Stimulated activated CD4-positive, alpha-beta T cell treated with anti-CD3 and anti-CD28 coated beads, Interleukin-15, amount 100 ng/mL, for 24 hours (primary cell): Measurements from ENCODE around the gene FAM180A.

ENCODE experiments used
- DNase-seq: peaks from one replicate; pipeline ENCODE4 v3.0.0-alpha.2; 2020

Gene FAM180A

DNA sequence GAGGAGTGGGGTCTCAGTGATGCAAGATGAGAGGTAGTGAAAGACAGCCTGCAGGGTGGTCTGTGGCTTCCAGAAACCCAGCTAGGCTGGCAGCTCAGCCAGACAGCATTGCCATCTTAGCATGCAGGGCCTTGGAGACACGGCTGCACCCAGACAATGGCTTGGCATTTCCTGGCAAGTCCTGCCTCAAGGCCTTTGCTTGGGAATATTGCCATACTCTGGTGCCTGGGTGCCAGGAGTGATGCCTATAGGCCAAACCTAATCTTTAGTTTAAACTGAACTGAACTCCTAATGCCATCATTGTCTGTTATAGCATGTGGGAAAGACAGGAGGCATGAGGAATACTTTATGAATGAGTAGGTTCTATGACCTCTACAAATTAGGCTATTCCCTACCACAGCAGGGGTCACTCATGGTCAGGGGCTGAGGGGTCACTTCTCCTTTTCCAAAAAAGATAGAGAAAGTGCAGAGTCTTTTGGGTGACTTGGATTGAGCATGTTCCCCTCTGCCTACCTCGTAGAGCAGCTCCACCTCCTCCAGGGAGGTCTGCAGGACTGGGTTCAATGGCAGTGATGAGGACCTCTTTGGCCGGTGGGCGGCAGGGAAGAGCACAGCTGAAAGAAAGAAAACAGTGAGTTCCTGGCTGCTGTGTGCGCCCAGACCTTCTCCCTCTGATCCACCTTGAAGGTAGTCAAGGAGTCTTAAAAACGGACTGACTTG is 11.9 kb downstream of the FAM180A start:
- no peak for DNase-seq

- DNase-seq, result no peak
Observed at GRCh38 chr7:135734343-135734689, 14.3 kb downstream of the FAM180A start.

DNA sequence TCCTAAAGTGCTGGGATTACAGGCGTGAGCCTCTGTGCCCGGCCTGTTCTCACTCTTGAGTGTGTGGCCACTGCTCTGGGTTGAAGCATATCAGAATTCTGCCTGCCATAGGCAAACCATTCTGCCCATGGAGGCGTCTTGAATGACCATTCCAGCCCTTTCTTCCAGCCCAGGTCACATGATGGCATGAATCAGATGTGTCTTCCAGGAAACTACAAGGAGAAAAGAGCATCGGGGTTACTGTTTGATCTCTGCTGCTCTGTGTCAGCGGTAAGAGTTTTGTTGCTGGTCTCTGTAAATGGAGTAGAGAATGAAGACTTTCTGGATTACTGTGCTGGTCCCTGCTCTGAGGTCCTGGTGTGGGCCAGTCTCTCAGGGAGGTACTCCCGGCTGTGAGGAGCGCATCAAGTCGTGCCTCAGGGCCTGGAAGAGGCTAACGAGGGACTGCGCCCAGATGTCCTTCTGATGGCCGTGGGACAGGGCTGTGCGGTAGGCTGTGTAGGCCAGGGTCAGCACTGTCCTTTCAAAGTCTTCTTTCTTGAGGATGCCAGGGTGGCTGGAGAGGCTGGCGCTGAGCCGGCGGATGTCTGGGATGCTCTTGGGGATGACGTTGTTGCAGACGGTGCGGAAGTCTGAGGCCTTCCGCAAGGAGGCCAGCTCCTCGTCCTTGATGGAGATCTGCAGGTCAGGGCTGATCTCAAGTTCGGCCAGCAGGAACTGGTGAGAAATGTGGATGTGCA is 14.8 kb downstream of the FAM180A start:
- no peak for DNase-seq

DNA sequence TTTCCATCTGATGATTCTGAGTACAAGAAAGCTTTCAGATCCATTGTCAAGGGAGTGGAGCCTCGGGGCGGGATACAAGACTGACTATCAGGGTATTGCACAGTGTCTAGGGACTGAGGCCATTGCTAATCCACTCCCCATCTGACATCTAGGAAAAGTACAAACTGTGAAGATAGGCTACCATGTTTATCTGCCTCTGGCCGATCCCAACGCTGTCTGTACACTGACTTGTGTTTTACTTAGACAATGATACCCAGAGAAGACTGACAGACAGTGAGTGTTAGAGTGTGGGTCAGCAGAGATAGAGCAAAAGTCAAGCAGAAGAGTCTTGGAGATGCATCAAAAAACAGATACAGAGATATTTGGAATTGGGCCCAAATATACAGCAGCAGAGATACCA is 17.5 kb downstream of the FAM180A start:
- DNase-seq, result no peak

DNA sequence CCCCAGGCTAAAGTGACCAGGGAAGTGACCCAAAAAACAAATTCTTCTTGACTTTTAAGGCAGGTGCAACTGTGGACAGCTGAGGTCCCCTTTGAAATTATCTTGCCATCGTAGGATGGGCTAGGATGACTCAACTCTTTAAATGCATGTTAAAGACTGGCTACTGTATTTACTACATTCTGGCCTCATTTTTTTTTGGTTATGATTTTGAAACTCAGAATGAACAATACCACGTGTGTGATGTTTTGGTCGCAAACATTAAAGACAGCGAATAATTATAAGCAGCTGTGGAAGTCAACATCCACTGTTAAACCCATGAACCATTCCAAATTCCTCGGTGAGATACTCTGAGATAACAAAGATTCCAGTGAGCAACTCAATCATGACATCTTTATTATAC is 19.4 kb downstream of the FAM180A start:
- no peak for DNase-seq

GRCh38 chr7:135728136-135728669 is 20.4 kb downstream of the FAM180A start, which contains the start of gene SLC13A4:
TSS of gene SLC13A4 (minus strand) at chr7:135728186. CDS start at chr7:135727496, 690 bp downstream.
- no peak for DNase-seq

DNA sequence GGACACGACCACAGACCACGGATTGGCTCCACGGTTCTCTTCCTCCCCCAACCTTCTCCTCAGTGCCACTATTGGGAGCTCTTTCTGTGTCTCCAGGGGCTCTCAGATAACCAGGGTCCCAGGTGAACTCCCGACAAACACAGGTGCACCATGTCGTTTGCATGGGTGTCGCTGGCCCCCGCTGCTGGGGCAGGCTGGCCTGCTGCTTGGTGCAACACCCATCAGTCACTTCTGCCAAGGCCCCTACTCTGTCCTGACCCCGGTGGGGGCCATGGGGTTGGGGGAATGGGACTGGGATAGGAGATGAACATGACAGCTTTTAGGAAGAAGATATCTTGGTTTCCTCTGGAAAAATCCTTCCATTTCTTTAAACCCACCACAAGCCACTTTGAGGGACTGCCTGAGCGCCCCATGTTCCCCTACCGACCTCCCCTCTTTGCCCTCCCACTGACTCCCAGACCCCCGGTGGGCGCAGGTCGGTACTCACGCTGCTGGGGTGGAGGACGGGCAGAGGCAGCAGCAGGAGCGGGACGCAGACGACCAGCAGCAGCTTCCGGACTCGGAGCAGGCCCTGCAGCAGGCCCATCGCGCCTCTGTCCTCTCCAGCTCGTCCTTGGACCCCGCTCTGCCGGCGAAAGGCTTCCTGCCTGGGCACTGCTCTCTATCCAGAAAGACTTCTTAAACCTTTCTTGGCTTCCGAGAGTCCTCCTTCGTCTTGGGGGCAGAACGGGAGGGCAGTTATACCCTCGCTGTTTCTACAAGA is 21.5 kb downstream of the FAM180A start:
- no peak for DNase-seq

- DNase-seq, result no peak
Observed at GRCh38 chr7:135726276-135726788, 22.3 kb downstream of the FAM180A start.

DNA sequence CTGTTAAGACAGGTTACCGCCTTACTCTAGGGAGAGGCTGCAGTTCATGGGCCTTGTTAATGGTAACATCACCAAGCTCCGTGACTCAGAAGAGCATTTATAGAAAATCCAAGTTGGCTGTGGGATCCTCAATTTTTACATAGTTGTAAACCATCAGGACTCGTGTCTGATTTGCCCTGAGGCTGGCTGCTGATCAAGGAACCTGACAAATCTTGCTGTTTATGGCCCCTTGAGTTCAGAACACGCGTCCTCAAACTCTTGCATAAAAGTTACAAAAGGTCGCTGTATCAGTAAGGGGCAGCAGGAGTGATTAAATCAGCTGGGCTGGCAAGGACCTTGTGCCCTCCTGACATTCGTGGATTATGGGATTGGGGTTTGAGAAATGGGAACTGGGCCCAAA is 25.2 kb downstream of the FAM180A start:
- no peak for DNase-seq

- no peak for DNase-seq
Observed at GRCh38 chr7:135721198-135721820, 27.3 kb downstream of the FAM180A start.

GRCh38 chr7:135719688-135720087 is 28.9 kb downstream of the FAM180A start:
- no peak for DNase-seq

GRCh38 chr7:135718794-135719437 is 29.7 kb downstream of the FAM180A start:
- DNase-seq, result no peak

DNA sequence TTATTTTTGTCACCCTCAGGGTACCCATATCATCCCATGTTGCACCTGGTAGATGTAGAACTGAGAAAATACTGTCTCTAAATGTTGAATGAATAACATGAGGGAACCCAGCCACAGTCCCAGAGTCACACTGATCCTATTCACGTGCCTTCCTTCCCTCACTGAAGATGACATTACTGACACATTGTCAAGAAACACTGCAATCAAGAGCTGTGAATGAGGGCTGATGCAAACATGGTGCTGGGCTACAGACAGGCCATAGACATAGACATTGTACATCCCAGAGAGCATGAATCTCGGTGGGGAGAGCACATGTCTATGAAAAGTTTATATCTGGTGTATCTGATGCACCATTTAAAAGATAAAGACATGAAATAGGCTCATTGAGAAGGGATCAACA is 30.4 kb downstream of the FAM180A start:
- DNase-seq, result no peak

GRCh38 chr7:135717693-135718092 is 30.9 kb downstream of the FAM180A start:
- no peak for DNase-seq

- no peak for DNase-seq
Observed at GRCh38 chr7:135716677-135717238, 31.9 kb downstream of the FAM180A start.

DNA sequence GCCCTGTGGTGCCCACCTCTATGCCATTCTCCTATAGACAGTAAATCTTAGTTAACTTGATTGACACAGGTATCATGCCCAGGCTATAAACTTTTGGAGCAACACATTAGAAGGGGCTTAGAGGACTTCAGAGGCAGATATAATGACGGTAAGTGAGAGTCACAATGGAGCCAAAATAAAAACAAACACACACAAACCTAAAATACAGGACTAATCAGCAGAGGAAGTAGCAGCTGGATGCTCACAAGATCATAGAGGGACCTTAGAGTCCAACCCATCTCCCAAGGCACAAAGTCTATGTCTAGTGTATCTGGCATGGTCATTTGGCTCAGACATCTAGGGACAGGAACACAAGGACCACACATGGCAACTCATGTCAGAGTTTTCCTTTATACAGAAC is 32.9 kb downstream of the FAM180A start:
- DNase-seq, result no peak

GRCh38 chr7:135715055-135715522 is 33.5 kb downstream of the FAM180A start:
- DNase-seq, result no peak

DNA sequence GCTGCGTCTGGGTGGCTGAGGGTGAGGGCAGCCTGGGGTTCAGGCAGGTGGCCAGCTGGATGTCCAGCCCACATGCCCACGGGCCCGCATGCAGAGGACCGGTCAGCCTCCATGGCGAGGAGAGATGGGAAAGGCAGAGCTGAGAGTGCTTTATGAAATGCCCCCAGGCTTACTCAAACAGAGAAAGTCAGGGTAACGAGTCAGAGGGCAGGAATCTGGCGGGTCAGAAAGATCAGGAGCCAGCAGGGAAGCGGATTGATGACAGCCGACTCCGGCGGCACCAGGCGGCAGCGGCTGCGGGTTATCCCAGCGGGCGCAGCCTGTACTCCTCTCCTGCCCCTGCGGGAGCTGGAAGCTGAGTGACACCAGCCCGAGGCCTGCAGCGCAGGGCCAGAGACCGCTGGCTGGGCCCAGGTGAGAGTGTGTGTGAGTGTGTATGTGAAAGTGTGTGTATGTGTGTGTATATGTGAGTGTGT is 34.0 kb downstream of the FAM180A start:
- no peak for DNase-seq

- DNase-seq, result no peak
Observed at GRCh38 chr7:135713836-135714470, 34.7 kb downstream of the FAM180A start.

GRCh38 chr7:135712796-135713195 is 35.8 kb downstream of the FAM180A start:
- no peak for DNase-seq

DNA sequence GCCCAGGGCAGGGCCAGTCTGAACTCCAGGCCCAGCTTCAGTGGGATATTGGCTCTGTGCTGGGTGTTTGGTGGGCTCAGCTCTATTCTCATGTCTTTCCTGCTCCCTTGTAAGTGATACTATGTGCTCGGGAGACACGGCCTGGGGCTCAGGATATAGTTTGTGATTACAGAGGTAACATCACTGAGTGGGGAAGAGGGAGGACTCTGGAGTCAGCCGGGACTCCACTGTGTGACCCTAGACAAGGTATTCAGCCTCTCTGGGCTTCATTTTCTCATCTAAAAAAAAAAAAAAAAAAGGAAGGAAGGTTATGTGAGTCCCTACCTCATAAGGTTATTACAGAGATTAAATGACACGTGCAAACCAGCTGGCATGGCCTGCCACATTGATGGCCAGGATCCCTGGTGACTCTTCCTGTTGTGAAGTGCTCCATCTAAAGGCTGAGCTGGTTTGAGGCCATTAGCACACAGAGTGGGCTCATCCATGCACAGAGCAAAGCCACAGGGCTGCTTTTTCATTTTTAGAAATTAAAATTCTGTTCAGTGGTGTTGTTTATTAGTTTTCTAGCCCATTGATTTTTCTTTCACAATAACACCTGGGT is 36.3 kb downstream of the FAM180A start:
- DNase-seq, result no peak
